Endodermal cell (in vitro differentiated cells): ENCODE results near the gene NID2. TPM values are rescaled to one million over a fixed set of nuclear protein-coding genes. Genes with fewer than 3 reads are reported as not detected.

Experiments
- DNase-seq: peaks from one replicate; pipeline ENCODE4 v3.0.0-alpha.2; 2017
- H3K27ac ChIP-seq: 2 replicates; pipeline ENCODE4 v1.5.1; 2013; ENCODE audit warnings: mild to moderate bottlenecking, low read depth, low read length, moderate library complexity
- H3K27me3 ChIP-seq: 2 replicates; pipeline ENCODE4 v1.6.1; 2013; ENCODE audit warnings: mild to moderate bottlenecking, low read length, moderate library complexity; ENCODE audit not compliant: insufficient read depth, control insufficient read depth, poor library complexity, severe bottlenecking
- H3K36me3 ChIP-seq: 2 replicates; pipeline ENCODE4 v1.7.0; 2013; ENCODE audit warnings: mild to moderate bottlenecking, low read length, moderate library complexity; ENCODE audit not compliant: control insufficient read depth, insufficient read depth
- H3K4me1 ChIP-seq: one replicate; pipeline ENCODE4 v1.7.0; 2013; ENCODE audit warnings: low read length; ENCODE audit not compliant: control insufficient read depth, insufficient read depth
- H3K4me3 ChIP-seq: 2 replicates; pipeline ENCODE4 v1.5.1; 2013; ENCODE audit warnings: mild to moderate bottlenecking, low read length, moderate library complexity
- H3K9ac ChIP-seq: 2 replicates; pipeline ENCODE4 v1.6.1; 2013; ENCODE audit warnings: mild to moderate bottlenecking, low read length, moderate library complexity; ENCODE audit not compliant: poor library complexity, severe bottlenecking; ENCODE audit errors: extremely low read depth
- H3K9me3 ChIP-seq: 2 replicates; pipeline ENCODE4 v1.6.1; 2013; ENCODE audit warnings: mild to moderate bottlenecking, low read length, moderate library complexity; ENCODE audit not compliant: control insufficient read depth
- H3K27ac Mint-ChIP-seq: 2 replicates; pipeline ENCODE4 v1.8.0; 2020; ENCODE audit warnings: mixed read lengths
- H3K27me3 Mint-ChIP-seq: 2 replicates; pipeline ENCODE4 v1.8.0; 2021; ENCODE audit warnings: mild to moderate bottlenecking, mixed read lengths; ENCODE audit not compliant: insufficient read depth
- H3K36me3 Mint-ChIP-seq: 2 replicates; pipeline ENCODE4 v1.8.0; 2020; ENCODE audit warnings: low read depth, mixed read lengths
- H3K4me1 Mint-ChIP-seq: 2 replicates; pipeline ENCODE4 v1.8.0; 2020; ENCODE audit warnings: mixed read lengths
- H3K4me3 Mint-ChIP-seq: 2 replicates; pipeline ENCODE4 v1.8.0; 2020; ENCODE audit warnings: mild to moderate bottlenecking, moderate library complexity, mixed read lengths
- H3K9me3 Mint-ChIP-seq: 2 replicates; pipeline ENCODE4 v1.8.0; 2020; ENCODE audit warnings: mild to moderate bottlenecking, mixed read lengths
- CTCF ChIP-seq: fragments of 200-600 bp; sonication (generic); conservative IDR thresholded peaks from 2 replicates; pipeline ENCODE4 v1.5.0; 2021; ENCODE audit warnings: antibody characterized with exemption, mild to moderate bottlenecking
- WGBS, 2 experiments: methylation state at CpG; one replicate each; pipeline versions ENCODE4 v1.1.5 to v1.1.7; 2013; ENCODE audit warnings: missing lambda C conversion rate in 2 of 2, mixed read lengths in 1 of 2; ENCODE audit not compliant: insufficient coverage in 1 of 2, insufficient read length in 1 of 2; 5-methylcytosine and 5-hydroxymethylcytosine counted together
- total RNA-seq, 2 donors: library from RNA; stranded (reverse); fragmentation: NEBNext Ultra II Directional in 1 of 2; extraction: Animal tissue kit (Norgen Biotek cat#: 25700) in 1 of 2; gene quantifications; 2 replicates in 1 of 2; 3 replicates in 1 of 2; pipeline ENCODE4 v1.2.1, GENCODE V29; 2021

NID2 gene
- total RNA-seq, 2 donors from 2014 or later = 1.7 to 2.9 TPM

- Histone ChIP-seq H3K4me3 (no peak overlapping the region), H3K9me3 (no peaks in the 10 kb centered on the region), H3K27ac (no peak overlapping the region), H3K9ac (no peak overlapping the region), H3K27me3 (no peaks in the 10 kb centered on the region), H3K4me1 (peaks cover 7% of the 10 kb centered on the region), H3K36me3 (no peaks in the 10 kb centered on the region)
- Mint-ChIP-seq H3K27me3 (peaks cover 4% of the 10 kb centered on the region), H3K4me3 (no peak overlapping the region), H3K4me1 (peaks cover 16% of the 10 kb centered on the region), H3K27ac (no peak overlapping the region), H3K9me3 (no peaks in the 10 kb centered on the region), H3K36me3 (no peaks in the 10 kb centered on the region)
- WGBS, 2 experiments = 78 to 92% methylated on average over 3 to 6 of the region's 6 CpGs
- DNase-seq = no peak
- TF ChIP-seq CTCF = no peak
These were observed 18.9 kb downstream of the NID2 start for GRCh38 chr14:52049721-52050588.

GRCh38 chr14:52049271-52049670 lies 19.6 kb downstream of the NID2 start:
- Histone ChIP-seq H3K27ac (no peak overlapping the region), H3K9ac (no peak overlapping the region), H3K36me3 (no peaks in the 10 kb centered on the region), H3K4me3 (no peak overlapping the region), H3K4me1 (peaks cover 7% of the 10 kb centered on the region), H3K9me3 (no peaks in the 10 kb centered on the region), H3K27me3 (no peaks in the 10 kb centered on the region)
- 91 to 100% methylated on average over 1 to 5 of the region's 5 CpGs for WGBS, 2 experiments
- DNase-seq = no peak
- Mint-ChIP-seq H3K4me1 (peaks cover 16% of the 10 kb centered on the region), H3K4me3 (no peak overlapping the region), H3K36me3 (no peaks in the 10 kb centered on the region), H3K27ac (no peak overlapping the region), H3K27me3 (peaks cover 4% of the 10 kb centered on the region), H3K9me3 (no peaks in the 10 kb centered on the region)
- TF ChIP-seq CTCF = no peak

- 73 to 89% methylated on average over 2 to 3 of the region's 3 CpGs for WGBS, 2 experiments
- Histone ChIP-seq H3K27me3 (no peaks in the 10 kb centered on the region), H3K27ac (no peak overlapping the region), H3K36me3 (no peaks in the 10 kb centered on the region), H3K4me1 (peaks cover 7% of the 10 kb centered on the region), H3K9me3 (no peaks in the 10 kb centered on the region), H3K9ac (no peak overlapping the region), H3K4me3 (no peak overlapping the region)
- H3K4me3 Mint-ChIP-seq = no peak overlapping the region
- H3K9me3 Mint-ChIP-seq = no peaks in the 10 kb centered on the region
- no peak for TF ChIP-seq CTCF
- peaks cover 16% of the 10 kb centered on the region for H3K4me1 Mint-ChIP-seq
- H3K36me3 Mint-ChIP-seq = no peaks in the 10 kb centered on the region
- peaks cover under 1% of the 10 kb centered on the region for H3K27me3 Mint-ChIP-seq
- DNase-seq = no peak
- no peak overlapping the region for H3K27ac Mint-ChIP-seq
These were observed 20.1 kb downstream of the NID2 start for GRCh38 chr14:52048641-52049204.
